Measurements from ENCODE around the gene MPV17. TPM values are rescaled to one million over a fixed set of nuclear protein-coding genes. Genes with fewer than 3 reads are reported as not detected.
A peak's percentile ranks its signal among the peaks of the same experiment; 100 is the strongest.

The MPV17 gene
- total and polyA plus RNA-seq, 9 of the 15 experiments (the other 6 are each of a cell fraction or from before 2014, with no cell fraction given) = 54.7 to 140 (median 70.2) TPM

DNA sequence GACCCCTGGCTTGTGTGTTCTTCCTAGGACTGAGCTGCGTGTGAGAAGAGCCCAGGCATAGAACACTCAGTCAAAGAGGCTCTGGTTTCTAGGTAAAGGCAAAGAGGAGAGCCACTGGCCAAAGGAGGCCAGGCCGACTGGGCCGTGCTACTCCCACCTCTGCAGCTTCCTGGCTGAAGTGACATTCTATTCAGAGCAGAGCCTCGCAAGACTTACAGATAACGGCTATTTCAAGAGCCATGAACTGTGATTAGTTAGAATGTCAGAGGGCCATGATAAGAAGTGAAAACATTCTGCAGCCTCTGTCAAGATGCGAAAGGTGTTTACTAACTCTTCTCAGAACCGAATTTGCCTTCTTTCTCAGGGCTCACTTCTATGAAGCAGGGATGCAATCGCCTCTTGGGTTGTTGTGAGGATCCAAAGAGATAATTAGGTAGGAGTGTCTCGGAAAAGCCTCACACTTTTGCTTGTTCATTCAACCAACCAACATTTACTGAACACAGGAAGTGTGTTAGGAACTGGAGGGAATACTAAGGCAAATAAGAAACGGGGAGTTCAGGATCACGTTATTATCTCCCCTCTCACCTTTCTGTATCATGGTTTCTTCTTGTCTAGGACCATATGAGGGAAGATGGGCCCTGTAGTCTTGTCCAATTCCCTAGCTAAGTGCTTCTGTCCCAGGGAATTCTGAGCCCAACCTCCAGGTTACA, 51.1 kb downstream of the MPV17 start:
- Histone ChIP-seq H3K9me3 (replicated peaks; ENCODE audit: control insufficient read depth, insufficient read depth, low read depth, low read length) (no peaks in the 10 kb centered on the region), H3K9ac (ENCODE audit: insufficient read depth in 1 of 2, low read depth in 2 of 2, low read length in 2 of 2) (peak overlapping the region in 1 of 2 experiments; percentile 53; a peak in 1 of 4 replicates), H4K20me1 (replicated peaks; ENCODE audit: control insufficient read depth, insufficient read depth, low read length) (no peaks in the 10 kb centered on the region; the same call in 1 of the 2 replicates), H3K4me3 (no peak overlapping the region), H3K9me1 (ENCODE audit: control insufficient read depth, insufficient read depth, low read length) (no peaks in the 10 kb centered on the region), H3K27me3 (ENCODE audit: control insufficient read depth in 2 of 2, insufficient read depth in 2 of 2, low read length in 2 of 2) (peaks cover 5% of the 10 kb centered on the region in 2 experiments; a peak in 2 of 5 replicates), H3K4me1 (replicated peaks in 1 of 2; ENCODE audit: control insufficient read depth in 2 of 2, insufficient read depth in 2 of 2, low read length in 2 of 2) (peaks cover 10 to 19% of the 10 kb centered on the region in 2 experiments), H3K27ac (ENCODE audit: extremely low read depth, low read depth, low read length) (no peak overlapping the region), H3K79me2 (ENCODE audit: control insufficient read depth, insufficient read depth, low read length) (no peaks in the 10 kb centered on the region), H3K4me2 (ENCODE audit: insufficient read depth, low read length) (0 out of 2 replicates have a peak overlapping the region, but pooled peaks have one; percentile 31), H2AFZ (ENCODE audit: low read depth, low read length) (peak overlapping the region; percentile 49), H3K36me3 (ENCODE audit: control insufficient read depth, insufficient read depth, low read length) (no peaks in the 10 kb centered on the region)
- ATAC-seq (peak; percentile 94), DNase-seq (ENCODE audit: extremely low read depth in 1 of 4, low spot score in 3 of 4) (peak in 2 of 4 experiments; percentile 62 to 71), FAIRE-seq (peak; percentile 87)
- intact Hi-C loops (cut with micrococcal nuclease) (no loop called here), in situ Hi-C loops (cut with MboI) (no loop called here)
- 0% methylated on average over 11 of the region's 11 CpGs for WGBS (ENCODE audit: insufficient coverage, low coverage, missing lambda C conversion rate)
- BruUV-seq (replicated peaks) = no TSS peak
- CTCF ChIA-PET (ENCODE audit: low intra/inter-chr PET ratio) = no interaction called here
- POLR2A ChIA-PET = interaction anchor here (0.7 to 1.5 kb wide), 5 partner anchors 10 to 21 kb away, joined by 3 to 5 read pairs (median 3); partner anchors contain the start of gene TRIM54
- TF ChIP-seq TCF3 (CRISPR knock-in tag; IDR thresholded peaks at IDR 0.05) (peak; percentile 51; the same call in 1 of the 2 replicates), MECOM (CRISPR knock-in tag; IDR thresholded peaks at IDR 0.05) (0 out of 2 replicates have a peak, but pooled peaks have one; percentile 29), BHLHE40 (IDR thresholded peaks at IDR 0.05; ENCODE audit: low read length) (0 out of 2 replicates have a peak, but pooled peaks have one; percentile 16), CXXC5 (CRISPR knock-in tag; IDR thresholded peaks at IDR 0.05) (peak; percentile 30; the same call in 1 of the 2 replicates), RAD21 (CRISPR knock-in tag; conservative IDR thresholded peaks at IDR 0.05 in 1 of 2, IDR thresholded peaks at IDR 0.05 in 1 of 2) (0 out of 4 replicates have a peak, but pooled peaks of 1 of the 2 experiments have one; percentile 3), PTRF (tag; IDR thresholded peaks at IDR 0.05) (no peak), MEIS2 (IDR thresholded peaks at IDR 0.05; ENCODE audit: partially characterized antibody) (peak; percentile 86), ZNF644 (tag; IDR thresholded peaks at IDR 0.05; ENCODE audit: low read depth) (no peak), SMAD1 (IDR thresholded peaks at IDR 0.05; ENCODE audit: low read depth, low read length, partially characterized antibody) (no peak), ZFP36 (IDR thresholded peaks at IDR 0.05; ENCODE audit: low read depth, low read length, partially characterized antibody) (peak; percentile 68), PHF21A (IDR thresholded peaks at IDR 0.05; ENCODE audit: borderline replicate concordance, low read depth) (peak; percentile 66; the same call in 1 of the 2 replicates), BDP1 (IDR thresholded peaks at IDR 0.05; ENCODE audit: insufficient read depth, insufficient read length) (no peak), HSF4 (CRISPR knock-in tag; IDR thresholded peaks at IDR 0.05; ENCODE audit: borderline replicate concordance) (no peak)
- TF ChIP-seq, protein P1, sequence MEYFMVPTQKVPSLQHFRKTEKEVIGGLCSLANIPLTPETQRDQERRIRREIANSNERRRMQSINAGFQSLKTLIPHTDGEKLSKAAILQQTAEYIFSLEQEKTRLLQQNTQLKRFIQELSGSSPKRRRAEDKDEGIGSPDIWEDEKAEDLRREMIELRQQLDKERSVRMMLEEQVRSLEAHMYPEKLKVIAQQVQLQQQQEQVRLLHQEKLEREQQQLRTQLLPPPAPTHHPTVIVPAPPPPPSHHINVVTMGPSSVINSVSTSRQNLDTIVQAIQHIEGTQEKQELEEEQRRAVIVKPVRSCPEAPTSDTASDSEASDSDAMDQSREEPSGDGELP (CRISPR knock-in tag; IDR thresholded peaks at IDR 0.05; ENCODE audit: borderline replicate concordance) = 0 out of 2 replicates have a peak, but pooled peaks have one; percentile 7
- TF ChIP-seq, protein P2, sequence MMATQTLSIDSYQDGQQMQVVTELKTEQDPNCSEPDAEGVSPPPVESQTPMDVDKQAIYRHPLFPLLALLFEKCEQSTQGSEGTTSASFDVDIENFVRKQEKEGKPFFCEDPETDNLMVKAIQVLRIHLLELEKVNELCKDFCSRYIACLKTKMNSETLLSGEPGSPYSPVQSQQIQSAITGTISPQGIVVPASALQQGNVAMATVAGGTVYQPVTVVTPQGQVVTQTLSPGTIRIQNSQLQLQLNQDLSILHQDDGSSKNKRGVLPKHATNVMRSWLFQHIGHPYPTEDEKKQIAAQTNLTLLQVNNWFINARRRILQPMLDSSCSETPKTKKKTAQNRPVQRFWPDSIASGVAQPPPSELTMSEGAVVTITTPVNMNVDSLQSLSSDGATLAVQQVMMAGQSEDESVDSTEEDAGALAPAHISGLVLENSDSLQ (IDR thresholded peaks at IDR 0.05) = peak; percentile 67
- TF ChIP-seq, protein P3, sequence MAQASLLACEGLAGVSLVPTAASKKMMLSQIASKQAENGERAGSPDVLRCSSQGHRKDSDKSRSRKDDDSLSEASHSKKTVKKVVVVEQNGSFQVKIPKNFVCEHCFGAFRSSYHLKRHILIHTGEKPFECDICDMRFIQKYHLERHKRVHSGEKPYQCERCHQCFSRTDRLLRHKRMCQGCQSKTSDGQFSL (CRISPR knock-in tag; IDR thresholded peaks at IDR 0.05) = no peak
- TF ChIP-seq, protein P3 (tag; IDR thresholded peaks at IDR 0.05) = no peak

Measured in K562 (cell line).